ENCODE measurements around the gene TLCD3A. TPM values are rescaled to one million over a fixed set of nuclear protein-coding genes. Genes with fewer than 3 reads are reported as not detected.

TLCD3A gene
- total RNA-seq = 36.3 and 36.8 TPM in 2 replicates

- Mint-ChIP-seq H3K4me1 (ENCODE audit: low read depth) (peaks cover 28% of the 10 kb centered on the region), H3K36me3 (ENCODE audit: low read depth) (peaks cover 21% of the 10 kb centered on the region), H3K27ac (peak within 1 kb of the TSS; percentile 95), H3K9me3 (no peaks in the 10 kb centered on the region), H3K4me3 (peak within 1 kb of the TSS; percentile 90), H3K27me3 (ENCODE audit: insufficient read depth) (peaks cover 6% of the 10 kb centered on the region)
- intact Hi-C loops (cut with micrococcal nuclease) = loop anchor here (1.0 kb wide), 3 partner anchors 8 to 49 kb away; partner anchors contain the start of gene VPS53
- DNase-seq (ENCODE audit: low spot score) = peak; percentile 61
These were observed at the start of gene TLCD3A for GRCh38 chr17:732067-732901. Gene TLCD3A (plus strand): TSS chr17:732596. CDS start chr17:732648, 52 bp downstream.

DNA sequence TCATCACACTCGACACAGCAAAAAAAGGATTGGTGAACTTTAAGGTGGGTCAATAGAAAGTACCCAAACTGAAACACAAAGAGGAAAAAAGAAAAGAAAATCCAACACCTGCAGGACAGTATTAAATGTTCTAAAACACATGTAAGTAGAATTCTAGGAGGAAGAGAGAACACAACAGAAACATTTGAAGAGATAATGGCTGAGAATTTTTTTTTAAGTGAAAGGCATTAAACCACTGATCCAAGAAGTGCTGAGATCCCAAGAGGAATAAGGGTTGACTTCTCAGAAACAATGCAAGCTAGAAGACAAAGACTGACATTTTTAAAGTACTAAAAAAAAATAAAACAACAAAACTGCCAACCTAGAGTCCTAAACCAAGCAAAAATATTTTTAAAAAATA, 49.4 kb upstream of the TLCD3A start:
- DNase-seq (ENCODE audit: low spot score) = no peak
- Mint-ChIP-seq H3K4me3 (no peak overlapping the region), H3K36me3 (ENCODE audit: low read depth) (peaks cover 28% of the 10 kb centered on the region)

DNA sequence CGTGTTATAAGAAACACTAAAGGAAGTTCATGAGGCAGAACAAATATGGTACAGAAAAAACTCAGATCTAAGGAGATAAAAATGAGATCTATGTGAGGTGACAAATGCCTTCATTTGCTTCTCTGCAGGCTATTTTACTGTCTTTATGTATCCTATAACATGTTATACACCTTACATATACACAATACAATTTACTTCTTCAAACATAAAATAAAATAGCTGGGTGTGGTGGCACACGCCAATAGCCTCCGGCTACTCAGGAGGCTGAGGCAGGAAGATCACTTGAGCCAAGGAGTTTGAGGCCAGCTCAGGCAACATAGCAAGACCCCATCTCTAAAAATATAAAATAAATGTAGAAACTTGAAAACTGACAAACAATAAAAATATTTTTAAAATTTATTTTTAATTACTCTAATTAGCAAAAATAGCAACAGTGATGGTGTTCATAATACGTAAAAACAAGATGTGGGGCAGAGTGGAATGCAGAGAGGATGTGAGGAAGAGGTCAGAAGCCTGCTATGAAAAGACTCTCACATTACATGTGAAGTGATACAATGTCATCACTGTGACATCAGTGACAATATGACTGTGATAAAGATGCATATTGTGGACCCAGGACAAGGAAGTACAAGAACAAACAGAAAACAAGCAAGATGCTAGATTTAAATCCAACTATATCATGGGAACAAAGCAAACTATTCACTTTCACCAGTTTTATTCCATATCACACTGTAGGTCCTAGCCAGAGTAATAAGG, 48.7 kb upstream of the TLCD3A start:
- H3K27me3 Mint-ChIP-seq (ENCODE audit: insufficient read depth) = no peaks in the 10 kb centered on the region
- no peak overlapping the region for H3K27ac Mint-ChIP-seq
- DNase-seq (ENCODE audit: low spot score) = no peak
- intact Hi-C loops (cut with micrococcal nuclease) = loop anchor here (1.0 kb wide), 1 partner anchor 267 kb away; no protein-coding TSS in a partner anchor
- peaks cover 28% of the 10 kb centered on the region for H3K4me1 Mint-ChIP-seq (ENCODE audit: low read depth)
- H3K36me3 Mint-ChIP-seq (ENCODE audit: low read depth) = peaks cover 32% of the 10 kb centered on the region
- H3K4me3 Mint-ChIP-seq = no peak overlapping the region
- H3K9me3 Mint-ChIP-seq = no peaks in the 10 kb centered on the region

More for the DNA sequence above, 49.4 kb upstream of the TLCD3A start:
- no peak overlapping the region for H3K27ac Mint-ChIP-seq
- intact Hi-C loops (cut with micrococcal nuclease) = no loop called here
- H3K4me1 Mint-ChIP-seq (ENCODE audit: low read depth) = peaks cover 24% of the 10 kb centered on the region
- H3K27me3 Mint-ChIP-seq (ENCODE audit: insufficient read depth) = no peaks in the 10 kb centered on the region
- H3K9me3 Mint-ChIP-seq = no peaks in the 10 kb centered on the region

GRCh38 chr17:685006-685405, 47.4 kb upstream of the TLCD3A start:
- DNase-seq (ENCODE audit: low spot score) = no peak
- no peak overlapping the region for H3K4me3 Mint-ChIP-seq
- no peak overlapping the region for H3K27ac Mint-ChIP-seq
- intact Hi-C loops (cut with micrococcal nuclease) = no loop called here
- peaks cover 28% of the 10 kb centered on the region for H3K4me1 Mint-ChIP-seq (ENCODE audit: low read depth)
- no peaks in the 10 kb centered on the region for H3K27me3 Mint-ChIP-seq (ENCODE audit: insufficient read depth)
- H3K36me3 Mint-ChIP-seq (ENCODE audit: low read depth) = peaks cover 28% of the 10 kb centered on the region
- H3K9me3 Mint-ChIP-seq = no peaks in the 10 kb centered on the region

GRCh38 chr17:688100-688989, 44.1 kb upstream of the TLCD3A start:
- Mint-ChIP-seq H3K36me3 (ENCODE audit: low read depth) (peaks cover 24% of the 10 kb centered on the region), H3K27ac (peak overlapping the region; percentile 26), H3K4me3 (no peak overlapping the region), H3K9me3 (no peaks in the 10 kb centered on the region), H3K27me3 (ENCODE audit: insufficient read depth) (no peaks in the 10 kb centered on the region), H3K4me1 (ENCODE audit: low read depth) (peaks cover 11% of the 10 kb centered on the region)
- intact Hi-C loops (cut with micrococcal nuclease) = no loop called here
- DNase-seq (ENCODE audit: low spot score) = no peak

DNA sequence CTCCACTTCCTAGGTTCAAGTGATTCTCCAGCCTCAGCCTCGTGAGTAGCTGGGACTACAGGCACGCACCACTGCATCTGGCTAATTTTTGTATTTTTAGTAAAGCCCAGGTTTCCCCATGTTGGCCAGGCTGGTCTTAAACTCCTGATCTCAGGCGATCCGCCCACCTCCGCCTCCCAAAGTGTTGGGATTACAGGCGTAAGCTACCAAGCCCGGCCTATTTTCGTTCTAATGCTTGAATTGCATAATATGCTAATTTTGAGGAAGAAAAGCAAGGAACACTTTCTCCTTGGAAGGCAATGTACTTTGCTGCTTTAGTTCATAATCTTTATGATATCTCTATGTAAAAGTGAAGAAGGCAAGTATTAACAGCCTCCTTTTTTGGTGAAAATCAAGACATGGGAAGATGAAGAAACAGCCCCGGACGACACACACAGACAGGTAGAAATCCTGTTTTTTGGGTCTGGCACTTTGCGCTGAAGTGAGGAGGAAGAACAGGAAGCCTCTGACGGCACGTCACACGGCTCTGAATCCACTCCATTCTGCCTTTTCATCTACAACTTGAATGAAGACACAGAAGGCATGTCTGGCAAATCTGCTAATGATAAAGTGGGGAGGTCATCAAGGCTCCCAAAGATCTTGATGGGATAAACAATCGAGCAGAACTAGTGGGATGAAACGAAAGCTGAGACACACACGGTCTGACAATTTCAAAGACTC, 42.7 kb upstream of the TLCD3A start:
- peaks cover 6% of the 10 kb centered on the region for H3K4me1 Mint-ChIP-seq (ENCODE audit: low read depth)
- no peak overlapping the region for H3K4me3 Mint-ChIP-seq
- no peak overlapping the region for H3K27ac Mint-ChIP-seq
- H3K36me3 Mint-ChIP-seq (ENCODE audit: low read depth) = peaks cover 28% of the 10 kb centered on the region
- H3K9me3 Mint-ChIP-seq = no peaks in the 10 kb centered on the region
- H3K27me3 Mint-ChIP-seq (ENCODE audit: insufficient read depth) = no peaks in the 10 kb centered on the region
- no peak for DNase-seq (ENCODE audit: low spot score)
- intact Hi-C loops (cut with micrococcal nuclease) = no loop called here

DNA sequence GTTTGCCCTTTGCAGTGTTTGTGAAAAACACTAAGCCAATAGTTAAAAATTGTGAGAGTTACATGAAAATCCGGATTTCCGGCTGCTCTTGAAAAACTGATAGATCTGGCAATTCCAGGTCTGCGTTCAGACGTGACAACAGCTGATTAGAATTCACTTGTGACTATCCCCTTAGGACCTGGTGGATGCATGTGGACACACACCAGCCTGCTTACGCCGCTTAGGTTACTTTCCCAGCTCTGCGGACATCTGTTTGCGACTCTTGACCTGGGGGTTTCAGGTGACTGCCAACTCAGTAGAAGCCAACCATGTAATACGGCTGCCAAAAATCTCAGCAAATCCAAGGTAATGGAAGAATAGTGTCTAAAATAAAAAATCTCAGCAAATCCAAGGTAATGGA, 42.0 kb upstream of the TLCD3A start:
- Mint-ChIP-seq H3K27me3 (ENCODE audit: insufficient read depth) (no peaks in the 10 kb centered on the region), H3K27ac (no peak overlapping the region), H3K36me3 (ENCODE audit: low read depth) (peaks cover 30% of the 10 kb centered on the region), H3K4me1 (ENCODE audit: low read depth) (peaks cover 6% of the 10 kb centered on the region), H3K9me3 (no peaks in the 10 kb centered on the region), H3K4me3 (no peak overlapping the region)
- intact Hi-C loops (cut with micrococcal nuclease) = no loop called here
- DNase-seq (ENCODE audit: low spot score) = no peak

- H3K27me3 Mint-ChIP-seq (ENCODE audit: insufficient read depth) = no peaks in the 10 kb centered on the region
- no peak for DNase-seq (ENCODE audit: low spot score)
- peaks cover 6% of the 10 kb centered on the region for H3K4me1 Mint-ChIP-seq (ENCODE audit: low read depth)
- H3K4me3 Mint-ChIP-seq = no peak overlapping the region
- no peak overlapping the region for H3K27ac Mint-ChIP-seq
- no peaks in the 10 kb centered on the region for H3K9me3 Mint-ChIP-seq
- peaks cover 30% of the 10 kb centered on the region for H3K36me3 Mint-ChIP-seq (ENCODE audit: low read depth)
- intact Hi-C loops (cut with micrococcal nuclease) = no loop called here
These were observed 41.0 kb upstream of the TLCD3A start for GRCh38 chr17:691423-691822.

- no peaks in the 10 kb centered on the region for H3K27me3 Mint-ChIP-seq (ENCODE audit: insufficient read depth)
- no peak overlapping the region for H3K27ac Mint-ChIP-seq
- intact Hi-C loops (cut with micrococcal nuclease) = no loop called here
- H3K4me1 Mint-ChIP-seq (ENCODE audit: low read depth) = peaks cover 6% of the 10 kb centered on the region
- H3K36me3 Mint-ChIP-seq (ENCODE audit: low read depth) = peaks cover 33% of the 10 kb centered on the region
- no peaks in the 10 kb centered on the region for H3K9me3 Mint-ChIP-seq
- H3K4me3 Mint-ChIP-seq = no peak overlapping the region
- DNase-seq (ENCODE audit: low spot score) = no peak
These were observed 40.3 kb upstream of the TLCD3A start for GRCh38 chr17:692116-692515.

GRCh38 chr17:693791-694638, 38.4 kb upstream of the TLCD3A start:
- H3K36me3 Mint-ChIP-seq (ENCODE audit: low read depth) = peaks cover 29% of the 10 kb centered on the region
- no peak overlapping the region for H3K4me3 Mint-ChIP-seq
- intact Hi-C loops (cut with micrococcal nuclease) = no loop called here
- no peak for DNase-seq (ENCODE audit: low spot score)
- no peaks in the 10 kb centered on the region for H3K9me3 Mint-ChIP-seq
- H3K27ac Mint-ChIP-seq = peak overlapping the region; percentile 34
- H3K4me1 Mint-ChIP-seq (ENCODE audit: low read depth) = no peaks in the 10 kb centered on the region
- no peaks in the 10 kb centered on the region for H3K27me3 Mint-ChIP-seq (ENCODE audit: insufficient read depth)

GRCh38 chr17:696369-696768, 36.0 kb upstream of the TLCD3A start:
- intact Hi-C loops (cut with micrococcal nuclease) = no loop called here
- Mint-ChIP-seq H3K27me3 (ENCODE audit: insufficient read depth) (no peaks in the 10 kb centered on the region), H3K27ac (no peak overlapping the region), H3K4me3 (no peak overlapping the region), H3K36me3 (ENCODE audit: low read depth) (peaks cover 26% of the 10 kb centered on the region), H3K9me3 (no peaks in the 10 kb centered on the region), H3K4me1 (ENCODE audit: low read depth) (no peaks in the 10 kb centered on the region)
- no peak for DNase-seq (ENCODE audit: low spot score)

All from activated T-helper 1 cell treated with anti-CD3 and anti-CD28 coated beads, Interleukin-12 subunit alpha, Interleukin-12 subunit beta, Interleukin-2, Interleukin-4 antibody, amounts not matched to agents 30 ng/mL and 10 ng/mL and 1 ng/mL, durations not matched to agents 14 hours and 24 hours and 36 hours (primary cell).